Suppressor macrophage treated with lipopolysaccharide for 1 hour (primary cell): ENCODE data around the gene SLC34A3.
A peak's percentile ranks its signal among the peaks of the same experiment; 100 is the strongest.
"Not testable (repeated sequence)": the region's sequence is repeated elsewhere in the genome, so short reads cannot be mapped to it uniquely, and the experiment has no call there.

Experiments
- DNase-seq, 3 donors: peaks; one replicate each; pipeline ENCODE4 v3.0.0-alpha.2; 2020 to 2022

The SLC34A3 gene

DNA sequence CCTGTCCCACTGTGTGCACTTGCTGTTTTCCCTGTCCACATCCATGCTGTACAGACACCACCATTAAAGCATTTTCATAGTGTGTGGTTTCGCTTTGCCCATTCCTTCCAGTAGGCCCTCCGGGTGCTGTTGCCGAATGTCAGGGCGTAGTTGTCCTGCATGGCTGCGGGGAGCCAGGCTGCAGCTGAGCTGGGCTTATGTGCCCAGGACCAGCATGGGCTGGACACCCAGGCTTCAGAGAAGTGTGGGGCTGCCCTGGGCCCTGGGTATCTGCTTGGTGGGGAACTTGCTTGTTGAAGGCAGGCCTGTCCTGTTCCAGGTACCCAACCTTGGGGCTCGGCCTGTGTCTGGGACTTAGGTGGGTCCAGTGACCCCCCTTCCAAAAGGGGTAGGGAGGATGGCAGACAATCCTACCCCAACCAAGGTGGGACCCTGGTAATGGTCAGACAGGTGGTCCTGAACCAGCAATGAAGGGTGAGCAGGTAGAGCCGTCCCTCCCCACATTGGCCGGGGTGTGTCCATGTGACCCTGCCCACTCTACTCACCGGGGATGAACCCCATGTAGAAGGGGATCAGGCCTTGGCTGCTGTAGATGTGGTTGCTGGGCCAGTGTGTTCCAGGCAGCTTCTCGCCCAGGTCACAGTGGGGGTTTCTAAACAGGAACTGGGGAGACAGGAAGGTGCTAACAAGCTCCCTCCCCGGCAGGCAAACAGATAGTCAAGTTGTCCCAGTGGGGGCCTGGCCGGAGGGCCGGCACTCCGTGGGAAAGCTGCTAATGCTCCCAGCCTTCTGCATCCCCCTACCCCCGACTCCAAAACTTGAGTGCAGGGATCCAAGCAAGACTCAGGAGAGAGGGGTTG, 13.2 kb downstream of the SLC34A3 start:
- peak in 1 of 3 donors; percentile 18 for DNase-seq

DNA sequence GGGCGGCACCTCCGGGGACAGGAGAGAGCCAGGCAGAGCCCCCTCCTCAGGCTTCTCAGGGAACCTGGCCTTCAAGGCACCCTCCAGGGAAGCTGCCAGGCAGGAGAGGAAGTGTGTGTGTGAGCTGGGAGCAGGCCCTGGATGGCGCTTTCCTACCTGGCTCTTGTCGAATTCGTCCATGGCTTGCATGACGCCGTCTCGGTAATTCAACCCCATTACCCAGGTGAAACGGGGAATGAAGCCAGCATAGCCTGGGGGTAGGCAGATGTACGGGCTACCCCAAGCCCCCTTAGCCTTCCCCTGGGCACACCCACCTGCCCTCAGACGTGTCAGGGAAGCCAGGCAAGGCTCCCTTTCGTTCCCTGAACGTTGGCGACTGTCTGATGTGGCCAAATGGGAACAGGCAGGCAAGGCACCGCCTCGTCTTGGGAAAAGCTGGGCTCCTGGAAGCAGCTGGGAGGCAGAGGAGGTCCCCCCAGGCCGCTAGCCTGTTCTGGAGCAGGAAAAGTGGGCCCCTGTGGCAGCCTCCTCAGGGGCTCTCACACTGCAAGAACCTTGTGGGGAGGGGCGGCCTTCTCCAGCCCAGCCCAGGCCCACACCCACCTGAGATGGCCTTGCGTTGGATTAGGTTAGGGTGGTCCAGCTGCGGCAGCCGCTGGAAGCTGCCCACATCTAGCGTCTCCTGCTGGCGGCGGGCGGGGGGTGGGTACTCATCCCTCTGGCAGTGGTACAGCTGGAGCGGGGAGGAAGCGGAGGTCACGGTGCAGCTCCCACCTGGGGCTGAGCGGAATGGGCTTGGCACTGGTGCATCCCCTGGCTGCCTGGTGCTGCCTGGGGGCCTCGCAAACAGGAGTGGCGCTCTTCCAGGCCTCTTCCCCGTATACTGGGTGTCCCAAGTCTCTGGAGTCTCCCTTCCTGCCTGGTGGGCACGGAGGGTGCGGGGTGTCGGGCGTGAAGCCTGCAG, 14.1 kb downstream of the SLC34A3 start:
- no peak for DNase-seq

DNA sequence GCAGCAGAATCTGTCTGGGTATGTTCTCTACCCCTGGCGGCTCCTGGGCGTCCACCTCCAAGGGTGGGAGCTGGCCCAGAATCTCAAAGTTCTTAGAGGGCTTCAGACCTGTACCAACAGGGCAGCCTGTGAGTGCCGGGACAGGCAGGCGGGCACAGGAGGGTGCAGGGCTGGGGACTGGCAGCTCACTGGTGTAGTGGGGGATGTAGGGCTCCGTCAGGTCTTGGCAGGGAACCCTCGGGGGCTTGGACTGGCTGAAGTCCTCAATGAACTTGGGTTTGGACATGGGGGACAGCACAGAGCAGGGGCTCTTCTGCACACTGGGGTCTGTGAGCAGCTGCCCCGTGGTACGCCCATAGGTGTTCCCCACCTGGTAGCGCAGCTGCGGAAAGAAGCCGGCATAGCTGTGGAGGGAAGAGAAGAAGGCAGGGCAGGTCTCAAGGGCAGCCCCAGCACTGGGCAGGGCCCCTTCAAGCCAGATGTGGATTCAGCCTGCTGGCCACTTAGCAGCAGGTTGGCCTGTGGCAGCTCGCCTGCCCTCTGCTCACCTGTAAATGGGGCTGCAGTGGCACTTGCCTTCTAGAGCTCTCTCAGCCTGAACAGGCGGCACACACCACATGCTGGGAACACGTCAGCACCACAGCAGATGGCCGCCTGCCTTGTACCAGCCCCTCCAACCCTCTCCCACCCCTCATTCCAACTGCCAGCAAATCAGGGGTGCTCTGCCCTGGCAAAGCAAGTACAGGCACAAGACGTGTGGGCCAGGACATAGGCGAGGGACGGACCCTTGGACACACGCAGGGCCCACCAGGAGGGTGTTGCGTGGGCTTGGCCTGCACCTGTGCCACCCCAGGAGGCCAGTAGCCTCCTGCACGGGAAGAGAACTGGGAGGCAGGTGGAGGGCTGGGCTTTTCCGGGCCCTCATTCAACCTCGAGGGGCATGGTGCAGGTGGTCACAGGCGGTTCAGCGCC, 15.0 kb downstream of the SLC34A3 start:
- no peak for DNase-seq

DNA sequence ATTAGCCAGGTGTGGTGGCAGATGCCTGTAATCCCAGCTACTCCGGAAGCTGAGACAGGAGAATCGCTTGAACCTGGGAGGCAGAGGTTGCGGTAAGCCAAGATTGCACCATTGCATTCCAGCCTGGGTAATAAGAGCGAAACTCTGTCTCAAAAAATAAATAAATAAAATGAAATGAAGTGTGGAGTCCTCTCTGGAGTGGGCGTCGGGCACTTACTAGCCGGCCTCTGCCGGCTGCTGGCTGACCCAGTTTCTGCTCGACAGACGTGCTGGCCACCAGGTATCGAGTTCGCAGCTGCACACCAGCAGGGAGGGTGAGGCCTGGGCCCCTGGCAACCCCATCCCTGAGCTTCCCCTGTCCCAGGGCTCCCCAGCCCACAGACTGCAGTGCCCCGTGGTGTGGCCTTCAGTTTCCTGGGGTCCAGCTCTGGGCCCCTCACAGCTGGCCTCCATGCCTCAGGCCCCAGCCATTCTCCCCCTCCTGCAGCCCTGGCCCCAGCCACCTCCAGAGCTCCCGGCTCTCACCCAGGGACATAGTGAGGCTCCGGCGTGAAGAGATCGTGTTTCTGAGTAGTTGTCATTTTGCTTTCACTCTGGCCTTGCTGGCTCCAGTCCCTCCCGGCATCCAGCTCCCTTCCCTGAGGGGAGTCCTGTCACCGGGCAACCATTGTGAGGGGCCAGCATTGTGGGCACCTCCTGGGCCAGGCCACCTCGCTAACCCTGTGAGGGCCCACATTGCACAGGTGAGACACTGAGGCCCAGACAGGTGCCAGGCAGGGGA, 16.6 kb downstream of the SLC34A3 start:
- DNase-seq = no peak

DNA sequence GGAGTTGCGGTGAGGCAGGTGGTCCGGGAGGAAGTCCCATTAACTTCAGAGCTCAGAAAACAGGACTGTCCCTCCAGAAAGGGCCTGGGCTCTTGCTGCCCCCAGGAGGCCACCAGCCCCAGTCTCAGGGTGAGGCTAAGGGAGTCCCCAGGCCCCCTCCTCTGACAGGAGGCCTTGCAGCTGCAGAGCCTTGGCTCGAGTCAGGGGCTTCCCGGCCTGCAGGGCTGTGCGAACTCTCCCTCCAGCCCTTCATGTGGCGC, 17.1 kb downstream of the SLC34A3 start:
- no peak for DNase-seq

DNA sequence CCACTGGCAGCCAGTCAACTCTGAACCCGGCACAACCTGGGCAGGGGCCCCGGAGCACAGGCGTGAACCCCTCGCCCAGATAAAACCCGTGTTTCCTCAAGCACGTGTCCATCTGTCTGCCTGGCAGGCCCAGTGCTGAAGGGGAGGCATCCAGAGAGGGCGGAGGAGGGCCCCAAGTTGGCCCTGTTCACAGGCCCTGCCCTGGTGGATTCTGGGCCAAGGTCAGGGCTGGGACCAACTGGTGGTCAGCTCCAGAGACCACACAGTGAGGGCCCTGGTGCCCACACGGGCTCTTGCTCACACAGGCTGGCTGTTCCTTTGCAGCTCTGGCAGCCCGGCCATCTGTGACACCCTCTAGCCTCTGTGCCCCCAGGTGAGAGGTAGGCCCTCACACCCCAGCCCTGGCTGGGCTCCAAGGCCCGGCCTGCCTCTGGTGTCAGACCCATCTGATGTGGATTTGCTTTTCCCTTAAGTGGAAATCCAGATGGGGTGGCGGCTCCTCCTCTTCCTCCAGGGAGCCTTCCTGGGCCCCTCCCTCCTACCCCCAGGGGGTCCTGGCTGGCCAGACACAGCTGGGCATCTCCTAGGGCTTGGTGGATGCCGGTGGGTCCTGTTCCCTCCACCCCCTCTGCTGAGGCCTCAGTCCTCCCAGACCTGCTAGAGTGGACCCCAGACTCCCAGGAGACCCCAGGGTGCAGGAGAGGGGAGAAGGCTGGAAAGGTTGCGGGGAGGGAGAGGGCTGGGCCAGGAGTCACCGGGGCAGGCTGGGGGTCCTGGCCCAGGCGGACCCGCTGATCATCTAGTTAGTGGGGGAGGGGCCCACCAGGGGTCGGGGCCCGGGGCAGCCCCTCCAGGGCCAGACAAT, 19.9 kb downstream of the SLC34A3 start:
- DNase-seq = no peak

DNA sequence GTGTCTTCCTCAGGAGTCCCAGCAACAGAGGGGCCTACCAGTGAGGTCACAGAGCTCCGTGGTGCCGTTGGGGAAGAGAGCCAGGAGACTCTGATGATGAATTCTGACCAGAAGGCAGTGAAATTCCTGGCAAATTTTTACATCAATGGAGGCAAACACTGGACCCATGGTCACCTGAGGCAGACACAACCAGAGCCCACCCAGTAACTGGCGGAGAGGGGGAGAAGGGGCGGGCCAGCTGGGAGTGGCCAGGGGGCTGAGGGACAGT, 20.4 kb downstream of the SLC34A3 start, which contains the start of gene STPG3:
TSS of gene STPG3 (plus strand) at position 93 of the 268 bp plus-strand sequence. CDS start at position 94, 1 bp downstream.
- DNase-seq = no peak

DNA sequence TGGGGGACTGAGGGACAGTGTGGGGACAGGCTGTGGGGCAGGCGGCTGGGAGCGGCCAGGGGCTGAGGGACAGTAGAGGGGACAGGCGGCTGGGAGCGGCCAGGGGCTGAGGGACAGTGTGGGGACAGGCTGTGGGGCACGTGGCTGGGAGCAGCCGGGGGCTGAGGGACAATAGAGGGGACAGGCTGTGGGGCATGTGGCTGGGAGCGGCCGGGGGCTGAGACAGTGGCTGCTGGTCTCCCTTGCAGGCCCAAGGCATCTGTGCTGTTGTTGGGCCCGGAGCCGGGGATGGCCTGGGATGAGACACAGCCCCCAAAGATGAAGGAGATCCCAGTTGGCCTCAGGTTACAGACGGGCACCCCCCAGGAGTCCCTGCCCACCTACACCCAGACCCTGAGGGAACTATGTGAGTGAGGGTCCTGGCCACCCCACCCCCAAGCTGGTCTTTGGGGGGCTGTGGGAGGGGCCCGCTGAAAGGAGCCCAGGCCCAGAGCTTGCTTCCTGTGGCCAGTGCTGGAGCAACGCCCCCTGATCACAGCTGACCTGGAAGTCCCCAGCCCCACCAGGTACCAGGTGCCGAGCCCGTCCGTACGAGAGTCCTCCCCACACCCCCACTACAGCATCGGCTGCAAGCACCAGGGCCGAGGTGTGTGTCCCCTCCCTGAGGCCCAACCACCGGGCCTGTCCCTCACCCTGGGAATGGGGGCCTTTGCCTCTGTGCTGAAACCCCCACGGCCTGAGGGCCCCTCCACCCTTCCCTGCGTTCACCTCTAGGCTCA, 21.0 kb downstream of the SLC34A3 start:
- DNase-seq = no peak

DNA sequence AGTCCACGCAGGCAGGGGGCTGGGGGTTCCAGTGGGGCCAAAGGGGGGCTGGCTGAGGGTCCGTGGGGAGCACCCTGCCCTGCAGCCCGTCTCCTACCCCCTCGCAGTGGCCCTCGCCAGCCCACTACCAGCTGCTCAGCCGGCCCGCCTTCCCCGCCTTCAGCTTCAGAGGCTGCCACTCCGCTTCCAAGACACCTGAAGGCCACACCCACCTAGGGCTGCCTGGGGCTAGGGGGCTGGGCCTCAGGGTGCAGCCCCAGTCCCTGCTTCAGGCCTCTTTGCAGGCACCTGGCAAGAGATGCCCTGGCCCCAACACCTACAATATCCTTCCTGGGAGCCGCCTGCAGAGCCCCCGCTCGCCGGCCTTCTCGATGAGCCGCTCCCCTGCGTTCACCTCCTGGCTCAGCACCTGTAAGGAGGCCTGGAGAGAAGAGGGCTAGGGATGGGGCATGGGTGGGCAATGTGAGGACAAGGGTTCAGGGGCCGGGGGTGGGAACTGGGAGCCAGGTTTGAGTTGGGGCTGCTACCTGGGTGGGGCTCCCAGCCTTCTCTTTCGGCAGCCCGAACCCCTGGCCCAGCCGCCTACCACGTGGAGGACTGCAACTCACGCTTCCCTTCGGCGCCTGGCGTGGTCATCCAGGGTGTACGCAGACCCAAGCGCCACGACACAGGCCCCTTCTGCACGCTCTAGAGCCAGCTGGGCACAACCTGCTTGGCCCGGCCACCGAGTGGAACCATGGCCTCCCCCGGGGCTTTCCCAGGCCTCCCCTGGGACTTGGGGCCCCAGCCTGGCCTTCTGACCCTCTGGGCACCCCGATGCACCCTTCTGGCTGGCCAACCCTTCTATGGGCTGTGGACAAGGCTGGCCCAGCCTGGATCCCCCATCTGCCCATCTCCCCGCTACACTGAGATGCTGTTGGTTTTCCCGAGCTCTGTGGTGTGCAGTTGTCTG, 22.1 kb downstream of the SLC34A3 start:
- no peak for DNase-seq

DNA sequence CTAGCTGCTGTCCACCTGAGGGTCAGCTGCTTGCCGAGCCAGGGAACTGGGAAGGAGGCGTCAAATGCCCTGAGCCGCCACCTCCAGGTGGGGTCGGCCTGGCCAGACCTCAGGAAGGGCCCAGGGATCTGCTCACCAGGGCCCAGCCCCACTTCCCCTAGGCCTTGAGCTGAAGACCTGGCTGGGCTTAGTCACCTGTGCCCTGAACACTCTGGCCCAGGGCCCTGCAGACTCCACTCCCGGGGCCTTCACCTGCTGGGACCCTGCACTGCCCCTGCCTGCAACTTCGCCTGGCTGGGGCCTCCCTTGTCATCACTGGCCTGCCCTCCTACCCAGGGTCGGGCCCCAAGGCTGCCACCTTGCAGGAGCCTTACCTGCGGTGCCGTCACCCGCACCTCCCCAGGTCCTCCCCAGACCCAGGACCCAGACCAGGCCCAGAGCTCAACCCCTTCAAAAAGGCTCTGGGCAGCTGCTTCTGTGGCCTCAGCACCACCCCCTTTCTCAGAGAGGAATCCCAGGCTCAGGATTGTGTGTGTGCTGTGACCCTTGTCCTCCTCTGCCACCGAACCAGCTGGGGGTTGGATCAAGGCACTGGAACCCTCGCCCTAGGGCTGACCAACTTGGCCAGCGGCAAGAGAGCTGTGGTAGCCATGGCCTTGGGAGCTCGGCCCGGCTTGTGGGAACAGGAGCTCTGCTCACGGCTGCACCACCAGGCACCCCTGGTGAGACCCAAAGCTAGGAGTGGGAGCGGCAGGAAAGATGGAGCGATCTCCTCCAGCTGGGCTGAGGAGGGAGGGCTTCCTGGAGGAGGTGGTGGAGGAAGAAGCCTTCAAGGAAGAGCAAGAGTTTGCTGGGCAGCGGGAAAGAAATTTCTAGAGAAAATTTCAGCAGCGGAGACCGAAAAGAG, 23.3 kb downstream of the SLC34A3 start:
- DNase-seq = no peak

DNA sequence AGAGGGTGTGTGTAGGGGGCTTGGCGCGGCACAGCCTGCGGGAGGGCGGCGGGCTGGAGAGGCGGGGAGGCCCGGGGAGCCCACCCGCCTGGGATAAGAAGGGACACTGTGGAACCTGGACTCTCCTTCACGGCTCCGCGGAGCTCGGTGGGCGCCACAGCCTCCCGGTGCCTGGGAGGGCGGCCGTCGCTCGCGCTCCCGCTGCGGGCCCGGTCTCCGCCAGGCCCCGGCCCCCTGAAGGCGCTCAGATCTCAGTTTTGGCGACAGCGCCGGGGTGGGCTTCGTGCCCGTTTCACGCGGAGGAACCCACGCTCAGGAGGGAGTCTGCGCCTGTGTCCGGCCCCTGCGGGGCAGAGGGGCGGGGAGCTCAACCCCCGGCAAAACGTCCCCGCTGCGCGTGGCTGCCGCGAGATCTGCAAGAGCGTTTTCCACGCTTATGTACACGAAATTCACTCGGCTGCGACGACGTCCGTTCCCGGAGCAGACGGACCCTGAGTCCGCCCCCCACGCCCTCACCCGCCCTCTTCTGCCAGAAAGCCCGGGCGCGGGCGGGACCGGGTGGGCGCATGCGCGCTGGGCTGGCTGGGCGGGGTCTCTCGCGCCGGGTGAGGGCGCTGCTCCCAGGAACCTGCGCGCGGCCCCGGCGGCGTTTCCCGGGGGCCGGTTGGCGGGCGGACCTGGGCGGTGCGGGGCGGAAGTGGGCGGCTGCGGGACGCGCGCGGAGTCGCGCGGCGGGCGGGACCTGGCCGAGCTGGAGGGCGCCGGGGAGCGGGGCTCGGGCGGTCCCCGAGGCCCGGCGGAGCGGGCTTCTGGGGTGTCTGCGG, 24.1 kb downstream of the SLC34A3 start, which contains the start of gene NELFB:
TSS of gene NELFB (plus strand) at position 704 of the 824 bp plus-strand sequence.
- DNase-seq = peak; percentile 90 to 97 (median 96)

DNA sequence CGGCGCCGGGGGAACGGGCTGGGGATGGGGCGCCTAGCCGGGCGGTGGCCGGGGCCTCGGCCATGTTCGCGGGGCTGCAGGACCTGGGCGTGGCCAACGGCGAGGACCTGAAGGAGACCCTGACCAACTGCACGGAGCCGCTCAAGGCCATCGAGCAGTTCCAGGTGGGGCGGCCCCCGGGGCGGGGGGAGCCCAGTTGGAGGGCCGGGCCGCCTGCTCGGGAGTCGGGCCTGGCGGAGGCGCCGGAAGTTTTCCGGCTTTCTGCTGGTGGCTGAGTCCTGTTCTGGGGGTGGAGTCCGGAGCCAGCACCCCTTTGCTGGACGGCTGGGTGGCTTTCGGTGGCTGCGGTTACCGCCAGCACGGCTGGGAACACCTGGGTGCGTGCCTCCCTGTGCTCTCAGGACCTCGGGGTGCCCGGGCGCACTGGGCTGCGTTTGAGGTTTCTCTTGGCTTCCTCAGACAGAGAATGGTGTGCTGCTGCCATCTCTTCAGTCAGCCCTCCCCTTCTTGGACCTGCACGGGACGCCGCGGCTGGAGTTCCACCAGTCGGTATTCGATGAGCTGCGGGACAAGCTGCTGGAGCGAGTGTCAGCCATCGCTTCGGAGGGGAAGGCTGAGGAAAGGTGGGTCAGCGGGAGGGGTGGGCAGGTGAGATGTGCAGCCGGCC, 24.9 kb downstream of the SLC34A3 start:
- no peak for DNase-seq

DNA sequence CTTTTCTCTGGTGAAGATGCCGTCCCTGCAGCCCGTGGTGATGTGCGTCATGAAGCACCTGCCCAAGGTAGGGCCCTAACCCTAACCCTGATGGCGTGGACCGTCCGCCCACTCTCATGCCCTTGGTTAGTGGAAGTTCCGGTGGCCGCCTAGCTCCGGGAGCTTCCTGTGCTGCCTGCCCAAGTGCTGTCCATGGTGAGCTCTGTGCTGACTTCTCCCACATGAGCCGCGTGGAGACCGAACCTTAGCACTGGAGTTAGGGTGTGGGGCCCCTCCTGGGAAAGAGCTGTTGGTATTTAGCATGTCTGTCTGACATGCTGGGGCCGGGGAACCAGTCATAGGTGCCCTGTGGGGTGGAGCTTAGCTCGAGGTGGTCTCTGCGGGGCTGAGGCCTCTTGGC, 25.7 kb downstream of the SLC34A3 start:
- no peak for DNase-seq

DNA sequence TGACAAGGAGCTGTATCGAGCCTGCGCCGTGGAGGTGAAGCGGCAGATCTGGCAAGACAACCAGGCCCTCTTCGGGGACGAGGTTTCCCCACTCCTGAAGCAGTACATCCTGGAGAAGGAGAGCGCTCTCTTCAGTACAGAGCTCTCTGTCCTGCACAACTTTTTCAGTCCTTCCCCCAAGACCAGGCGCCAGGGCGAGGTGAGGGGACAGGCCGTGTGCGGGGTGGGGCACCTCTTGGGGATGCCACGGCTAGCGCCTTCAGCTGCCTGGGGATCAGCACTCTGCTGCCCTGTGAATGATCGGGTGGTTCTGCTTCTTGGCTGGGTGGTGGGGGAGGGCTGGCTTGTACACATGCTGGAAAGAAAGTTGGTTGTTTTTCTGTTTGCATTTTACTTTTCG, 26.2 kb downstream of the SLC34A3 start:
- no peak for DNase-seq

DNA sequence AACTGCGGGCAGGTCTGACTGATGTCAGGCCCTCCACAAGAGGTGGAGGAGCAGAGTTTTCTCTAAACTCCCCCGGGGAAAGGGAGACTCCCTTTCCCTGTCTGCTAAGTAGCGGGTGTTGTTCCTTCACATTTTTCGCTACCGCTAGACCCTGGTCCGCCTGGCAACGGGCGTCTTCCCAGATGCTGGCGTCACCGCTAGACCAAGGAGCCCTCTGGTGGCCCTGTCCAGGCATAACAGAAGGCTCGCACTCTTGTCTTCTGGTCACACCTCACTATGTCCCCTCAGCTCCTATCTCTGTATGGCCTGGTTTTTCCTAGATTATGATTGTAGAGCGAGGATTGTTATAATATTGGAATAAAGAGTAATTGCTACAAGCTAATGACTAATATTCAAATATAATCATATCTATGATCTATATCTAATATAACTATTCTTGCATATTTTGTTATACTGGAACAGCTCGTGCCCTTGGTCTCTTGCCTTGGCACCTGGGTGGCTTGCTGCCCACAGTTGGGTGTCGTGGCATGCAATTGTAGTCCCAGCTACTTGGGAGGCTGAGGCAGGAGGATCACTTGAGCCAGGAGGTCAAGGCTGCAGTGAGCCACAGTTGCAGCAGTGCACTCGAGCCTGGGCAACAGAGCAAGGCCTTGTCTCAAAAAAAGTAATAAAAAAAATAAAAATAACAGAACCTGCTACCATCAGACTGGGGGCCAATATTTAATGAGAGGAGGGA, 31.6 kb downstream of the SLC34A3 start:
- DNase-seq = not testable (repeated sequence)

DNA sequence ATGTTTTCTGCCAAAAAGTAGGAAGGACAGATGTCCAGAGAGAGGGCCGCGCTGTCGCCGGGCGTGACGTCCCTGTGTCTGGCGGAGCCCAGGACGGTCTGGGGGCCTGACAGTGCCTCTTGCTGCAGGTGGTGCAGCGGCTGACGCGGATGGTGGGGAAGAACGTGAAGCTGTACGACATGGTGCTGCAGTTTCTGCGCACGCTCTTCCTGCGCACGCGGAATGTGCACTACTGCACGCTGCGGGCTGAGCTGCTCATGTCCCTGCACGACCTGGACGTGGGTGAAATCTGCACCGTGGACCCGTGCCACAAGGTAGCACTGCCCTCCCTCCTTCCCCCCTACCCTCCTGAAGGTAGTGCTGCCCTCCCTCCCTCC, 32.2 kb downstream of the SLC34A3 start:
- no peak for DNase-seq
